Colon (tissue), 2 donors: ENCODE data around the gene DYRK2.

Source experiments
- FAIRE-seq: peaks from 2 replicates; lab custom pipeline; 2012; peaks lifted over from hg19 to GRCh38; lab: Jason Lieb, UNC
- donor health status: control.
- donor health status: control.

The DYRK2 gene

DNA sequence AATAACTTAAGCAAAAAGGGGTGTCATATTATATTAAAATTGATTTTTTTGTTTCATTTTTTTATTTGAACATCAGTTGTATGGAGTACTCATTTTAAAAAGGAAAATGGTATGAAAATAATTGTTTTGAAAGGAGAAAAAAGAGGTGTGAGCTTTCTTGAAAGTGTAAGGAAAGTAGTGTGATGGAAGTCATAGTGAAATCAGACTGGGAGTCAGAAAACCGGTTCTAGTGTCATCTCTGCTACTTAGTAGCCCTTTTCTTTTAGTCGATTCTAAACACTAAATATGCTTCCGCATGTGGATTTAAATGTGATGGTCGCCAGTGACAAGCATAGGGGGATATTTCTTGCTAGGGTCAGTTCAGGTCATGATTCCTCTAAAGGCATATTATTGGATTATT is 1.8 kb upstream of the DYRK2 start:
- no peak for FAIRE-seq

DNA sequence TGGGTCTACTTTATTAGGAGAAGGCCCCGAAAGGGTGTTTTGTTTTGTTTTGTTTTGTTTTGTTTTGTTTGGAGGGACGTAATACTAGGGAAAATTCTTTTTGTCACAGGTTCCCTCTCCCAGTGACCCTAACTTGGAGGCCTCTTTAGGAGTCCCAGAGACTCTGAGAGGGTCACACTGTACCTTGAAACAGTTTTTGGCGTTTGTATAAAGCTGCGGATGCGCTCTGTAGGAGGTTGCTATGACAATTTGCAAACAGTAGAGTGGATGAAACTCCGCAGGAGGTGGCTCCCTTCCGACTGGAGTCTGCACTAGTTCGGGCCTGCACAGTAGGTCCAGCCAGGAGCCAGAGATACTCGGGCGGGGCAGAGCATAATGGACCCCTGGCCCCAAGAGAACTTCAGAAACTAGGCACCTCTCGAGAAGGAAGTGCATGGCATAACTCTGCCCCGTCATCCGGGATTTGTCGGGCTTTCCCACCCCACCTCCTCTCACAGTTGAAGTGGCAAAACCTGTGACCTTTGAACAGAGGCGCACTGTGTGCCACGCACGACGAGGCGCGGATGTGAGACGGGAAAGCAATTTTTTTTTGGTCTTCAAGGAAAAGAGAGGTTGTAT is 1.3 kb upstream of the DYRK2 start:
- no peak for FAIRE-seq

GRCh38 chr12:67647799-67648520 is 585 bp upstream of the DYRK2 start:
- no peak for FAIRE-seq

DNA sequence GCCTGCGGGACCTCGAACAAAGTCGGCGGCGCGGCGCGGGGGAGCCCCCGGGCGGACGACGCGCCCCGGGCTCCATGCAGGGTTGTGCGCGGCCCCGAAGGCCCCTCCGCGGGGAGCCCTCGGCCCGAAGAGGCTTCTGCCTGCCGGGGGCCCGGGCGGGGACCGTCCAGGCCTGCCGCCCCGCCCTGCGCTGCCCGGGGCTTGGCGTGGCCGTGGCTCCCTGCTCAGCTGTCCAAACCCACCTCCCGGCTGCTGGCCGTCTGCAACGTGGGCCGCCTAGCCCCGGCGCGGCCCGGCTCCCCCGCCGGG is 670 bp downstream of the DYRK2 start:
- FAIRE-seq = no peak

DNA sequence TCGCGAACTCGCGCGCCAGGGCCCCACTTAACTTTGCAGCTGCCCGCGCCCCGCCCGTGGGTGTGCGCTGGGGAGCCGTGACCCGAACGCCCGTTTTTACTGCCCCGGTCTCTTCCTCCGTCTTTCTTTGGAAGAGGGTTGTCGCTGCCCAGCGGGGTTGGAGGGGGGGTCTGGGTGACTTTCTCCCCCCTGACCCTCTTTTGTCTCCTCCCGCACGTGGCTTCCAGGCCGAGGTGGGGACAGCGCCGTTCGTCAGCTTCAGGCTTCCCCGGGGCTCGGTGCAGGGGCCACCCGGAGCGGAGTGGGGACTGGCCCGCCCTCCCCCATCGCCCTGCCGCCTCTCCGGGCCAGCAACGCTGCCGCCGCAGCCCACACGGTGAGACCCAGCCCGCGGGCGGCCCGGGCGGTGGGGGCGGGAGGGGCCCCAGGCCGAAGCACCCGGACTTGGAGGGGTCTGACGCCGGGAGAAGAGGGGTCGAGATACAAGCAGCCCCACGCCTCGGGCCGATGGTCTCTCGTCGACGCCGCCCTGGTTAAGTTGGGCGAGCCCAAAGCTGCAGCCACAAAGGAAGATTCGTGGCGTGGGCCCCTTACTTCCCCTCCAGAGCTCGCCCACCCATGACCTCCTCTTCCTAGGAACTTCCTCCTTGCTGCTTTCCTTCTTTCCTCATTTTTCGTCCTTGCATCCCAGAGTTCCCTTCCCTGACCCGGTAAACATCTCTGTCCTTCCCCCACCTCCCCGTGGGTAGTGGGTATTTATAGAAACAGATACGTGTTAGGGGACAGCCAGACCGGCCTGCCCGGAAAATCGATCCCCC is 1.2 kb downstream of the DYRK2 start:
- no peak for FAIRE-seq

- FAIRE-seq = no peak
Measured at GRCh38 chr12:67650388-67651131, 2.0 kb downstream of the DYRK2 start.

DNA sequence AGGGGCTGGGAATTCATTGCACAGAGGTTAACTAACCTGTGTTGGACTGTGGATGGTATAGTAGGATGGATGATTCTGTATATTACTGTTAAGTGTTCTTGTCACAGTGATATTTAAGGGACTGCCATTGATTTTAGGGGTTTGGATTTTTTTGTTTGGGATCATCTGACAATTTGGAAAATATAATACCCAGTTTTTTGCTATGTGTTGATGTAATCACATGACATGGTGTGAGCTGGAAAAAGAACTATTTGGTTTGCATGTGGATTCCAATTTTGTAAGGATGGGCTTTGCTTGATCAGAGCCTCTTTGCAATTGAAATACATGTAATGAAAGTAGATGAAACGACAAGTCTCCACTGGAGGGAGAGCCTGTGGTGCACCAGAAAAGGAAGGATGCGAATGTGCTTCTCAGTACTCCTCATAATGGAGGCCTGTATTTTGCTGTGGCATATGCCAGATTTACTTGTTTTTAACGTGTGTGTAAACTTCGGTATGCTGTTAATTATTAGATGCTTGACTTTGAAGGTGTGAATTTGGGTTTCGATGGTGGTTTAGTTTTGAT is 2.7 kb downstream of the DYRK2 start:
- no peak for FAIRE-seq

DNA sequence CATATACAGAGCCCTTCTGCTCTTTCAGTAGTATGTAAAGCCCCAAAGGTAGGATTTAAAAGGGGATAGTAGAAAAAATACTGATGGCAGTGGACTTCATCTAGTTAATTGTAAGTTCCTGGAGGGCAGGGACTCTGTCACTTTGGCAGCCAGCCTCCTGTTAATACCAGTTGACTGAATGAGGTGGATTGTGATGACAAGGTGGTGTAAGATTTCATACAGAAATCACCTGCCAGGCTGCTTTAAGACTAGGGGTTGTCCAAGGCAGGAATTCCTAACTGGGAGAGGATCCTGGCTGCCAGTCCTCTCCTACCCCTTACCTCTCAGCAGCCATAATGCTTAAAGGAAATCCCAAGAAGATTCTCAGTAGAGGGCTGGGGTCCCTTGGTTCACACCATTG is 7.3 kb downstream of the DYRK2 start:
- FAIRE-seq = no peak

GRCh38 chr12:67656251-67656650 is 7.7 kb downstream of the DYRK2 start:
- no peak for FAIRE-seq

- FAIRE-seq = no peak
Measured at GRCh38 chr12:67658486-67658885, 9.9 kb downstream of the DYRK2 start.

DNA sequence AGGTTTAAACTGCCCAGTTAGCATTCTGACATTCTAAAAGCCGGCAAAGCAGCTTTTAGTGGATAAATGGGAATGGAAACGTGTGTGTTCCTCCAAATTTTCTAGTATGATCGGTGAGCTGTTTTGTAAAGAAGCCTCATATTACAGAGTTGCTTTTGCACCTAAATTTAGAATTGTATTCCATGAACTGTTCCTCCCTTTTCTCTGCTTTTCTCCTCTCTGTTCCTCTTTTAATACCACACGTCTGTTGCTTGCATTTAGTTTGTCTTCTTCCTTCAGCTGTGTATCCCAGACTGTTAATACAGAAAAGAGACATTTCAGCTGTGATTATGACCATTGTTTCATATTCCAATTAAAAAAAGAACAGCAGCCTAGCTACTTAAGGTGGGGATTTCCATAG is 10.7 kb downstream of the DYRK2 start:
- FAIRE-seq = no peak

DNA sequence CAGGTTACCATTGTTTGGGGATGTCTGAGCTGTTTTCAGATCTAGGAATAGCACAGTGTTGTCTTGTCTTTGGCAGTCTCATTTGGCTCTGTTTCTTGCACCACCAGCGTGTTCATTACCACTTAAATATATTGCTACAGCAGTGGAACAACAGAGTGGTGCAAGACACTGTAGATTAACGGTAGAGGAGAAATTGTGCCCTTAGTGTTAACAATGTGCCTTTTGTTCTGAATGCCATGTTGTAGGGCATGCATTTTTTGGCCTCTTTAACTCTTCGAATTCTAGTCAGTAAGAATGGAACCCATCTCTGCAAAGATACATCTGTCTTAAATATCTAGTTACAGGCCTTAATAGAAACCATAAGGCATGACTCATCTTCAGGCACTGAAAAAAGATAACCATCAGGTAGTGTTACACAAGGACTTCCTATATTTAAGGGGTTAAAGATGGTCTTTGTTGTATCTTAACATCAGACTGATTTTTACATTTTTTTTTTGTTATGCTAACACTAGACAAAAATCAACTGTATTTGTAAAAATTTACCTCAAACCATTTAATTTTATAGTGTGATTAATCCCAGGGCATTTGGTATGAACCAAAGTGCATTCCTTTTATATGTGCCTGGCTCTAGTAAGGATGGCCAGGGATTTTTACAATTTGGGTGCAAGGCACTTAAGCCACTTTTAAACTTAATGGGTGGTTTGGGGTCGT is 12.9 kb downstream of the DYRK2 start:
- no peak for FAIRE-seq

GRCh38 chr12:67662910-67663538 is 14.5 kb downstream of the DYRK2 start:
- no peak for FAIRE-seq

- FAIRE-seq = no peak
Measured at GRCh38 chr12:67664171-67664570, 15.6 kb downstream of the DYRK2 start.

DNA sequence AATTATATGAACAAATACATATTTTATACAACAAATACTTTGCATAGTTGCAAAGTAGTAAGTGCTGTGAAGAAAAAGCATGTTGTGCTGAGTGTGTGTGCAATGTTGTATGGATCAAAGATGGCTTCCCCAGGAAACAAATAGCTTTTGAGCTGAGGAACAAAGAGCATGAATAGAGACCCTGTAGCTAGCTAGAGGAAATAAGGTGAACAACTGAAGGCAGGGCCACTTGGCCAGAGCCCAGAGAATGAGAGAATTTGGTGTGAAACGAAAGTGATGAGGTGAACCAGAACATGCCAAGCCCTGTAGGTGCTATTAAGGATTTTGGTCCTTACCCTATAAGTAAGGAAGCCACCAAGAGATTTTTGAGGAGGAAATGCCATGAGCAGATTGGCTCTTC is 17.1 kb downstream of the DYRK2 start:
- no peak for FAIRE-seq

DNA sequence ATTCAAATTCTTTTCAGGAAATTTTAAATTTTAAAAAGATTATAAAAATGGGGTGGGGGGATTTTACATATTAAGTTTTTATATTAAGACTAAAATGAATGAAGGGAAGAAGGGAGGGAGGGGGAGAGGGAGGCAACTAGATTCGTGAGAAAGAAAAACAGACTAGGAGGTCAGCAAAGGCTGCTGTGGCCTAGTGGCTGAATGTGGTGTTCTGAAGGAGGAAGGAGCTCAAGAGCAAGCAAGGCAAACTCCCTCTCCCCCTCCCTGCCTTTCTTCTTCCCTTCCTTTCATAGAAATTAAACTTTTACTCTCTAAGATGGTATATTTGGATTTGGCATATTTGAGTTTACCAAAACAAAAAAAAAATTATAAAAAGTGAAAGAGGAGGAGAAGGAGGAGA is 18.1 kb downstream of the DYRK2 start:
- no peak for FAIRE-seq

- FAIRE-seq = no peak
Measured at GRCh38 chr12:67667276-67668073, 18.9 kb downstream of the DYRK2 start.

GRCh38 chr12:67669217-67669933 is 20.8 kb downstream of the DYRK2 start:
- no peak for FAIRE-seq

- FAIRE-seq = no peak
Measured at GRCh38 chr12:67669934-67670631, 21.5 kb downstream of the DYRK2 start.
